Activated naive CD4-positive, alpha-beta T cell treated with anti-CD3 and anti-CD28 coated beads, Interleukin-2, amount 50 U/mL, for 24 hours (primary cell): ENCODE data around the gene MEAK7.
A peak's percentile ranks its signal among the peaks of the same experiment; 100 is the strongest.

ENCODE experiments used
- H3K27ac Mint-ChIP-seq: one replicate; pipeline ENCODE4 v1.8.0; 2021; ENCODE audit warnings: mild to moderate bottlenecking, mixed read lengths
- H3K27me3 Mint-ChIP-seq: one replicate; pipeline ENCODE4 v1.8.0; 2021; ENCODE audit warnings: mixed read lengths
- H3K36me3 Mint-ChIP-seq: one replicate; pipeline ENCODE4 v1.8.0; 2021; ENCODE audit warnings: mixed read lengths
- H3K4me1 Mint-ChIP-seq: one replicate; pipeline ENCODE4 v1.8.0; 2021; ENCODE audit warnings: mixed read lengths
- H3K4me3 Mint-ChIP-seq: one replicate; pipeline ENCODE4 v1.8.0; 2021; ENCODE audit warnings: mild to moderate bottlenecking, mixed read lengths
- H3K9me3 Mint-ChIP-seq: one replicate; pipeline ENCODE4 v1.8.0; 2021; ENCODE audit warnings: mixed read lengths

The MEAK7 gene

GRCh38 chr16:84504420-84505248, at the start of gene MEAK7:
Gene MEAK7, minus strand, starts transcription at chr16:84504659. Its CDS starts 6,573 bp downstream, at chr16:84498086.
- Mint-ChIP-seq H3K4me3 (peak within 1 kb of the TSS; percentile 89), H3K36me3 (no peaks in the 10 kb centered on the region), H3K27ac (peak within 1 kb of the TSS; percentile 83), H3K4me1 (peaks cover 48% of the 10 kb centered on the region), H3K27me3 (no peaks in the 10 kb centered on the region), H3K9me3 (no peaks in the 10 kb centered on the region)

GRCh38 chr16:84553873-84554399, 49.5 kb upstream of the MEAK7 start:
- H3K4me3 Mint-ChIP-seq = peak overlapping the region; percentile 92
- peaks cover 60% of the 10 kb centered on the region for H3K4me1 Mint-ChIP-seq
- no peaks in the 10 kb centered on the region for H3K9me3 Mint-ChIP-seq
- H3K36me3 Mint-ChIP-seq = no peaks in the 10 kb centered on the region
- peak overlapping the region; percentile 94 for H3K27ac Mint-ChIP-seq
- no peaks in the 10 kb centered on the region for H3K27me3 Mint-ChIP-seq

GRCh38 chr16:84552135-84552534, 47.7 kb upstream of the MEAK7 start:
- H3K9me3 Mint-ChIP-seq = no peaks in the 10 kb centered on the region
- H3K4me3 Mint-ChIP-seq = peak overlapping the region; percentile 92
- H3K27me3 Mint-ChIP-seq = no peaks in the 10 kb centered on the region
- peaks cover 69% of the 10 kb centered on the region for H3K4me1 Mint-ChIP-seq
- peak overlapping the region; percentile 96 for H3K27ac Mint-ChIP-seq
- H3K36me3 Mint-ChIP-seq = no peaks in the 10 kb centered on the region

GRCh38 chr16:84550096-84550495, 45.6 kb upstream of the MEAK7 start:
- Mint-ChIP-seq H3K4me1 (peaks cover 72% of the 10 kb centered on the region), H3K36me3 (peaks cover 2% of the 10 kb centered on the region), H3K27me3 (no peaks in the 10 kb centered on the region), H3K4me3 (peak overlapping the region; percentile 90), H3K27ac (peak overlapping the region; percentile 91), H3K9me3 (no peaks in the 10 kb centered on the region)

- H3K27me3 Mint-ChIP-seq = no peaks in the 10 kb centered on the region
- peaks cover 72% of the 10 kb centered on the region for H3K4me1 Mint-ChIP-seq
- H3K9me3 Mint-ChIP-seq = no peaks in the 10 kb centered on the region
- peaks cover 2% of the 10 kb centered on the region for H3K36me3 Mint-ChIP-seq
- H3K27ac Mint-ChIP-seq = peak overlapping the region; percentile 99
- peak overlapping the region; percentile 90 for H3K4me3 Mint-ChIP-seq
These were observed 44.7 kb upstream of the MEAK7 start for GRCh38 chr16:84548971-84549844.

GRCh38 chr16:84548508-84548907, 44.0 kb upstream of the MEAK7 start:
- H3K36me3 Mint-ChIP-seq = peaks cover 2% of the 10 kb centered on the region

GRCh38 chr16:84547546-84548061, 43.1 kb upstream of the MEAK7 start:
- H3K36me3 Mint-ChIP-seq = peaks cover 2% of the 10 kb centered on the region
- peaks cover 65% of the 10 kb centered on the region for H3K4me1 Mint-ChIP-seq
- H3K27me3 Mint-ChIP-seq = no peaks in the 10 kb centered on the region
- H3K4me3 Mint-ChIP-seq = peak overlapping the region; percentile 60
- H3K27ac Mint-ChIP-seq = peak overlapping the region; percentile 68
- no peaks in the 10 kb centered on the region for H3K9me3 Mint-ChIP-seq

More at GRCh38 chr16:84548508-84548907, 44.0 kb upstream of the MEAK7 start:
- Mint-ChIP-seq H3K27me3 (no peaks in the 10 kb centered on the region), H3K4me3 (peak overlapping the region; percentile 90), H3K9me3 (no peaks in the 10 kb centered on the region), H3K4me1 (peaks cover 71% of the 10 kb centered on the region), H3K27ac (no peak overlapping the region)

GRCh38 chr16:84546669-84547545, 42.4 kb upstream of the MEAK7 start:
- no peaks in the 10 kb centered on the region for H3K9me3 Mint-ChIP-seq
- H3K27me3 Mint-ChIP-seq = no peaks in the 10 kb centered on the region
- peaks cover 59% of the 10 kb centered on the region for H3K4me1 Mint-ChIP-seq
- H3K4me3 Mint-ChIP-seq = peak overlapping the region; percentile 60
- peaks cover 2% of the 10 kb centered on the region for H3K36me3 Mint-ChIP-seq
- peak overlapping the region; percentile 81 for H3K27ac Mint-ChIP-seq

- H3K4me3 Mint-ChIP-seq = no peak overlapping the region
- H3K36me3 Mint-ChIP-seq = peaks cover 2% of the 10 kb centered on the region
- no peak overlapping the region for H3K27ac Mint-ChIP-seq
- H3K9me3 Mint-ChIP-seq = no peaks in the 10 kb centered on the region
- H3K4me1 Mint-ChIP-seq = peaks cover 51% of the 10 kb centered on the region
- H3K27me3 Mint-ChIP-seq = no peaks in the 10 kb centered on the region
These were observed 40.8 kb upstream of the MEAK7 start for GRCh38 chr16:84545114-84545737.

GRCh38 chr16:84544031-84544773, 39.7 kb upstream of the MEAK7 start:
- peaks cover 2% of the 10 kb centered on the region for H3K36me3 Mint-ChIP-seq
- no peaks in the 10 kb centered on the region for H3K9me3 Mint-ChIP-seq
- peaks cover 41% of the 10 kb centered on the region for H3K4me1 Mint-ChIP-seq
- peak overlapping the region; percentile 70 for H3K4me3 Mint-ChIP-seq
- H3K27ac Mint-ChIP-seq = peak overlapping the region; percentile 82
- no peaks in the 10 kb centered on the region for H3K27me3 Mint-ChIP-seq

- H3K36me3 Mint-ChIP-seq = peaks cover 2% of the 10 kb centered on the region
- H3K27me3 Mint-ChIP-seq = no peaks in the 10 kb centered on the region
- H3K9me3 Mint-ChIP-seq = no peaks in the 10 kb centered on the region
- peak overlapping the region; percentile 31 for H3K27ac Mint-ChIP-seq
- no peak overlapping the region for H3K4me3 Mint-ChIP-seq
- H3K4me1 Mint-ChIP-seq = peaks cover 35% of the 10 kb centered on the region
These were observed 38.8 kb upstream of the MEAK7 start for GRCh38 chr16:84543253-84543652.

- H3K4me3 Mint-ChIP-seq = no peak overlapping the region
- no peaks in the 10 kb centered on the region for H3K27me3 Mint-ChIP-seq
- H3K9me3 Mint-ChIP-seq = no peaks in the 10 kb centered on the region
- H3K36me3 Mint-ChIP-seq = peaks cover 2% of the 10 kb centered on the region
- H3K4me1 Mint-ChIP-seq = peaks cover 30% of the 10 kb centered on the region
- H3K27ac Mint-ChIP-seq = peak overlapping the region; percentile 43
These were observed 37.7 kb upstream of the MEAK7 start for GRCh38 chr16:84541999-84542817.

GRCh38 chr16:84540194-84540593, 35.7 kb upstream of the MEAK7 start:
- Mint-ChIP-seq H3K4me1 (peaks cover 18% of the 10 kb centered on the region), H3K4me3 (no peak overlapping the region), H3K36me3 (no peaks in the 10 kb centered on the region), H3K27ac (no peak overlapping the region), H3K9me3 (no peaks in the 10 kb centered on the region), H3K27me3 (no peaks in the 10 kb centered on the region)
